IMR-90 (cell line): Measurements from ENCODE around the gene PLCG1. TPM values are rescaled to one million over a fixed set of nuclear protein-coding genes. Genes with fewer than 3 reads are reported as not detected.
A peak's percentile ranks its signal among the peaks of the same experiment; 100 is the strongest.

Experiments
- ATAC-seq: fragments of 200-7000 bp; cut with Tn5 transposase; 2 replicates; pipeline ENCODE4 v1.9.1; 2020; ENCODE audit warnings: low read depth, mild to moderate bottlenecking, moderate library complexity
- BruUV-seq: library from RNA; stranded (reverse); fragments of 400-500 nt; replicated peaks from 2 replicates; lab custom pipeline; 2021; lab: Mats Ljungman, UMichigan
- CTCF ChIA-PET: fragments of 300-600 bp; formaldehyde crosslinking; extraction: SDS; loops from one replicate; lab custom pipeline; 2021; ENCODE audit warnings: antibody characterized with exemption; lab: Yijun Ruan, JAX
- POLR2A ChIA-PET: fragments of 300-600 bp; sonication (Branson Sonifier 250); formaldehyde crosslinking; loops from one replicate; lab custom pipeline; 2022; ENCODE audit warnings: antibody characterized with exemption; ENCODE audit not compliant: unreplicated experiment; lab: Charles Lee
- DNase-seq: peaks from one replicate; pipeline ENCODE4 v3.0.0; 2013
- H2AFZ ChIP-seq: replicated peaks from 2 replicates; pipeline ENCODE3; 2013; ENCODE audit warnings: low read length, mild to moderate bottlenecking; ENCODE audit not compliant: poor library complexity
- H2AK5ac ChIP-seq: 2 replicates; pipeline ENCODE4 v1.6.1; 2013; ENCODE audit warnings: low read depth, low read length, inconsistent platforms
- H2AK9ac ChIP-seq: replicated peaks from 2 replicates; pipeline ENCODE3; 2013; ENCODE audit warnings: mild to moderate bottlenecking, low read depth, low read length, moderate library complexity; ENCODE audit not compliant: poor library complexity
- H2BK120ac ChIP-seq: 2 replicates; pipeline ENCODE4 v1.6.1; 2013; ENCODE audit warnings: low read depth, low read length, inconsistent platforms
- H2BK15ac ChIP-seq: 3 replicates; pipeline ENCODE4 v1.6.1; 2013; ENCODE audit warnings: low read depth, low read length, inconsistent platforms
- H2BK20ac ChIP-seq: 2 replicates; pipeline ENCODE4 v1.6.1; 2013; ENCODE audit warnings: low read depth, mild to moderate bottlenecking, inconsistent platforms, low read length, moderate library complexity
- H2BK5ac ChIP-seq: 2 replicates; pipeline ENCODE4 v1.6.1; 2013; ENCODE audit warnings: mild to moderate bottlenecking, low read depth, low read length, inconsistent platforms; ENCODE audit not compliant: poor library complexity, severe bottlenecking
- H3K14ac ChIP-seq: replicated peaks from 2 replicates; pipeline ENCODE4 v1.6.1; 2013; ENCODE audit warnings: low read depth, low read length, inconsistent platforms
- H3K18ac ChIP-seq: 2 replicates; pipeline ENCODE4 v1.6.1; 2013; ENCODE audit warnings: low read depth, low read length, control low read depth
- H3K23ac ChIP-seq: 2 replicates; pipeline ENCODE4 v1.6.1; 2013; ENCODE audit warnings: low read depth, low read length, inconsistent platforms
- H3K27ac ChIP-seq: 2 replicates; pipeline ENCODE4 v1.5.1; 2013; ENCODE audit warnings: mild to moderate bottlenecking, control low read depth, low read length; ENCODE audit not compliant: insufficient read depth
- H3K27me3 ChIP-seq: 2 replicates; pipeline ENCODE4 v1.6.1; 2013; ENCODE audit warnings: low read length; ENCODE audit not compliant: control insufficient read depth, insufficient read depth
- H3K36me3 ChIP-seq: 2 replicates; pipeline ENCODE4 v1.6.1; 2013; ENCODE audit warnings: low read length, mixed read lengths; ENCODE audit not compliant: control insufficient read depth, insufficient read depth
- H3K4ac ChIP-seq: 2 replicates; pipeline ENCODE4 v1.6.1; 2013; ENCODE audit warnings: low read depth, low read length, inconsistent platforms
- H3K4me1 ChIP-seq: 2 replicates; pipeline ENCODE4 v1.6.1; 2013; ENCODE audit warnings: low read length, mixed read lengths; ENCODE audit not compliant: control insufficient read depth, insufficient read depth
- H3K4me2 ChIP-seq: 2 replicates; pipeline ENCODE4 v1.6.1; 2013; ENCODE audit warnings: low read depth, mild to moderate bottlenecking, control low read depth, low read length, moderate library complexity
- H3K4me3 ChIP-seq: 2 replicates; pipeline ENCODE4 v1.5.1; 2013; ENCODE audit warnings: low read depth, mild to moderate bottlenecking, control low read depth, low read length, moderate library complexity; ENCODE audit not compliant: insufficient read depth
- H3K56ac ChIP-seq: 2 replicates; pipeline ENCODE4 v1.6.1; 2013; ENCODE audit warnings: low read length, inconsistent platforms; ENCODE audit not compliant: insufficient read depth; ENCODE audit errors: extremely low read depth
- H3K79me1 ChIP-seq, 2 experiments: 2 replicates each; pipeline ENCODE4 v1.6.1; 2013; ENCODE audit warnings: low read length in 2 of 2, inconsistent platforms in 1 of 2, low read depth in 1 of 2
- H3K9ac ChIP-seq: 2 replicates; pipeline ENCODE4 v1.6.1; 2013; ENCODE audit warnings: low read depth, low read length, control low read depth
- H3K9me1 ChIP-seq: 2 replicates; pipeline ENCODE4 v1.6.1; 2013; ENCODE audit warnings: low read length, inconsistent platforms; ENCODE audit not compliant: insufficient read depth
- H3K9me3 ChIP-seq: 2 replicates; pipeline ENCODE4 v1.6.1; 2013; ENCODE audit warnings: low read length; ENCODE audit not compliant: control insufficient read depth, insufficient read depth
- H4K20me1 ChIP-seq: 2 replicates; pipeline ENCODE4 v1.6.1; 2013; ENCODE audit warnings: low read length, inconsistent platforms; ENCODE audit not compliant: insufficient read depth
- H4K5ac ChIP-seq: 2 replicates; pipeline ENCODE4 v1.6.1; 2013; ENCODE audit warnings: mild to moderate bottlenecking, low read depth, low read length, control low read depth
- H4K8ac ChIP-seq, 2 experiments: 2 replicates each; pipeline ENCODE4 v1.6.1; 2013; ENCODE audit warnings: low read depth in 2 of 2, low read length in 2 of 2, control low read depth in 1 of 2, inconsistent platforms in 1 of 2
- H4K91ac ChIP-seq: 2 replicates; pipeline ENCODE4 v1.6.1; 2013; ENCODE audit warnings: low read depth, low read length, inconsistent platforms; ENCODE audit not compliant: insufficient read depth
- BHLHE40 ChIP-seq: fragments of 150-350 bp; IDR thresholded peaks from 2 replicates; pipeline ENCODE4 v1.6.1; 2016; ENCODE audit warnings: mild to moderate bottlenecking, low read depth, low read length
- CEBPB ChIP-seq: IDR thresholded peaks from 2 replicates; pipeline ENCODE4 v1.6.1; 2012; ENCODE audit warnings: low read depth, low read length, improper control_type of control experiment
- FOS ChIP-seq: fragments of 150-350 bp; IDR thresholded peaks from 2 replicates; pipeline ENCODE4 v1.6.1; 2016; ENCODE audit warnings: low read depth, low read length
- MAFK ChIP-seq: IDR thresholded peaks from 2 replicates; pipeline ENCODE4 v1.6.1; 2012; ENCODE audit warnings: low read depth, low read length, improper control_type of control experiment
- MAZ ChIP-seq: IDR thresholded peaks from 2 replicates; pipeline ENCODE4 v1.6.1; 2012; ENCODE audit warnings: low read depth, mild to moderate bottlenecking, low read length, improper control_type of control experiment, moderate library complexity, borderline replicate concordance
- MXI1 ChIP-seq: IDR thresholded peaks from 2 replicates; pipeline ENCODE4 v1.6.1; 2012; ENCODE audit warnings: low read depth, mild to moderate bottlenecking, low read length, moderate library complexity, borderline replicate concordance
- NFE2L2 ChIP-seq: fragments of 150-350 bp; IDR thresholded peaks from 2 replicates; pipeline ENCODE4 v1.6.1; 2016; ENCODE audit warnings: low read depth, mild to moderate bottlenecking, low read length
- POLR2A ChIP-seq: IDR thresholded peaks from 2 replicates; pipeline ENCODE4 v1.6.1; 2012; ENCODE audit warnings: mild to moderate bottlenecking, low read depth, low read length
- RAD21 ChIP-seq: IDR thresholded peaks from 2 replicates; pipeline ENCODE4 v1.6.1; 2012; ENCODE audit warnings: low read length, improper control_type of control experiment
- RCOR1 ChIP-seq: IDR thresholded peaks from 2 replicates; pipeline ENCODE4 v1.6.1; 2012; ENCODE audit warnings: mild to moderate bottlenecking, low read length, improper control_type of control experiment; ENCODE audit not compliant: insufficient replicate concordance
- SMC3 ChIP-seq: fragments of 150-350 bp; IDR thresholded peaks from 2 replicates; pipeline ENCODE4 v1.6.1; 2016; ENCODE audit warnings: low read depth, mild to moderate bottlenecking, antibody characterized with exemption, low read length, moderate library complexity
- WGBS, 2 experiments: methylation state at CpG; one replicate each; pipeline versions ENCODE4 v1.1.5 to v1.1.7; 2013; ENCODE audit warnings: missing lambda C conversion rate in 2 of 2; ENCODE audit not compliant: insufficient read length in 1 of 2; ENCODE audit errors: extremely low coverage in 2 of 2; 5-methylcytosine and 5-hydroxymethylcytosine counted together
- dilution Hi-C: fragments of 300-500 bp; cut with HindIII; formaldehyde crosslinking; loops from one replicate; pipeline ENCODE4 v1.14.3; 2018; ENCODE audit warnings: low sequenced_read_pairs; ENCODE audit not compliant: unreplicated experiment
- in situ Hi-C: fragments of 300-500 bp; cut with MboI; formaldehyde crosslinking; loops from 3 replicates; pipeline ENCODE4 v1.14.3; 2019; ENCODE audit warnings: low sequenced_read_pairs, inconsistent platforms, mixed read lengths
- intact Hi-C: fragments of 100-400 bp; cut with micrococcal nuclease; formaldehyde crosslinking; loops from 2 replicates; pipeline ENCODE4 v1.10.0; 2022
- polyA plus RNA-seq, 3 experiments: library from polyadenylated mRNA; depleted of rRNA; stranded (reverse); fragments of >200 nt; gene quantifications; 2 replicates each; pipeline ENCODE4 v1.2.3, GENCODE V29; 2012; ENCODE audit warnings: low replicate concordance in 1 of 3
- total RNA-seq: library from RNA; depleted of rRNA; stranded (reverse); fragments of >200 nt; gene quantifications from 2 replicates; pipeline ENCODE4 v1.2.3, GENCODE V29; 2012
- TF ChIP-seq, protein P1 (sequence below): fragments of 150-350 bp; IDR thresholded peaks from 2 replicates; pipeline ENCODE4 v1.6.1; 2017; ENCODE audit warnings: mild to moderate bottlenecking, antibody characterized with exemption, low read length, low read depth
- TF ChIP-seq, protein P2 (sequence below): conservative IDR thresholded peaks from 2 replicates; pipeline ENCODE4 v1.5.1; 2012; ENCODE audit warnings: mild to moderate bottlenecking, low read depth, low read length, improper control_type of control experiment

Gene PLCG1
- total and polyA plus RNA-seq, 2 of the 4 experiments (the other 2 are of a cell fraction), result 59.1 to 69.1 TPM

DNA sequence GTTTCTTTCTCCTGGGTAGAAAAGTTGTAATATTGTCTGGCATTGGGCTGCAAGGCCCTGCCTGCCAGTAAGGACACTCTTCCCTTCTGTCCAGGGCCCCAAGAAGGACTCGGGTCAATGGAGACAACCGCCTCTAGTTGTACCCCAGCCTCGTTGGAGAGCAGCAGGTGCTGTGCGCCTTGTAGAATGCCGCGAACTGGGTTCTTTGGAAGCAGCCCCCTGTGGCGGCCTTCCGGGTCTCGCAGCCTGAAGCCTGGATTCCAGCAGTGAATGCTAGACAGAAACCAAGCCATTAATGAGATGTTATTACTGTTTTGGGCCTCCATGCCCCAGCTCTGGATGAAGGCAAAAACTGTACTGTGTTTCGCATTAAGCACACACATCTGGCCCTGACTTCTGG lies 37.0 kb downstream of the PLCG1 start (continued):
- TF ChIP-seq SMC3, result no peak

DNA sequence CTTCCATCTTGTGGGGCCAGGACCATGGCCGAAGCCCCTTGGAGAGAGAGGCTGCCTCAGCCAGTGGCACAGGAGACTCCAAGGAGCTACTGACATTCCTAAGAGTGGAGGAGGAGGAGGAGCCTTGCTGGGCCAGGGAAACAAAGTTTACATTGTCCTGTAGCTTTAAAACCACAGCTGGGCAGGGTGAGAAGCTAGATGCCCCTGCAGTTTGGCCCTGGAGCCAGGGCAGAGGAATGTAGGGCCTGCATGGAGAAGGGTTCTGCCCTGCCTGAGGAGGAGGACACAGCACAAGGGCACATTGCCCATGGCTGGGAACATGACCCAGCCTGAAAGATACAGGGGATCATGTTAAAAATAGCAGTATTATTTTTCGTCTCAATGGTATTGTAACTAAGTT lies 37.4 kb downstream of the PLCG1 start:
- CTCF ChIA-PET, result interaction anchor here (0.8 to 1.2 kb wide), 4 partner anchors 57 to 236 kb away, joined by 3 to 5 read pairs (median 4); partner anchors contain the start of gene LPIN3
- Histone ChIP-seq H3K23ac (0 out of 2 replicates have a peak overlapping the region, but pooled peaks have one; percentile 37), H4K20me1 (peaks cover 19% of the 10 kb centered on the region), H3K4me3 (no peak overlapping the region), H4K8ac (peak overlapping the region; percentile 34 to 46; a peak in 3 of 4 replicates), H3K4me1 (peaks cover 43% of the 10 kb centered on the region), H2BK20ac (peak overlapping the region; percentile 23; the same call in 1 of the 2 replicates), H3K4me2 (0 out of 2 replicates have a peak overlapping the region, but pooled peaks have one; percentile 14), H3K9me1 (peaks cover 26% of the 10 kb centered on the region), H3K56ac (no peak overlapping the region), H3K79me1 (peaks cover 22 to 84% of the 10 kb centered on the region in 2 experiments), H3K18ac (peak overlapping the region; percentile 43; the same call in 1 of the 2 replicates), H3K36me3 (peaks cover 58% of the 10 kb centered on the region), H4K91ac (peak overlapping the region; percentile 58; the same call in 1 of the 2 replicates), H2AK5ac (peak overlapping the region; percentile 80), H2AK9ac (no peak overlapping the region), H2BK120ac (peak overlapping the region; percentile 21; the same call in 1 of the 2 replicates), H4K5ac (peak overlapping the region; percentile 62), H3K27me3 (no peaks in the 10 kb centered on the region), H2AFZ (no peak overlapping the region), H3K9me3 (no peaks in the 10 kb centered on the region), H3K4ac (peak overlapping the region; percentile 49; the same call in 1 of the 2 replicates), H2BK15ac (0 out of 3 replicates have a peak overlapping the region, but pooled peaks have one; percentile 23), H3K9ac (peak overlapping the region; percentile 24; the same call in 1 of the 2 replicates), H3K14ac (no peak overlapping the region), H3K27ac (peak overlapping the region; percentile 40; the same call in 1 of the 2 replicates), H2BK5ac (peak overlapping the region; percentile 71)
- in situ Hi-C loops, result loop anchor here (5.0 to 25.0 kb wide), 3 partner anchors 53 to 438 kb away; partner anchors contain the start of genes CHD6 and LPIN3
- 80% methylated on average over 1 of the region's 2 CpGs; no CpG with 5 or more reads in 1 of the 2 experiments for WGBS, 2 experiments
- intact Hi-C loops, result loop anchor here (5.0 to 10.0 kb wide), 3 partner anchors 143 to 520 kb away; partner anchors contain the start of gene ZHX3
- peak; percentile 34 for DNase-seq
- POLR2A ChIA-PET, result no interaction called here
- no TSS peak for BruUV-seq
- dilution Hi-C loops, result no loop called here
- ATAC-seq, result peak; percentile 53
- TF ChIP-seq BHLHE40, result no peak
- TF ChIP-seq CEBPB, result no peak
- no peak for TF ChIP-seq MXI1
- no peak for TF ChIP-seq POLR2A
- TF ChIP-seq, protein P1, sequence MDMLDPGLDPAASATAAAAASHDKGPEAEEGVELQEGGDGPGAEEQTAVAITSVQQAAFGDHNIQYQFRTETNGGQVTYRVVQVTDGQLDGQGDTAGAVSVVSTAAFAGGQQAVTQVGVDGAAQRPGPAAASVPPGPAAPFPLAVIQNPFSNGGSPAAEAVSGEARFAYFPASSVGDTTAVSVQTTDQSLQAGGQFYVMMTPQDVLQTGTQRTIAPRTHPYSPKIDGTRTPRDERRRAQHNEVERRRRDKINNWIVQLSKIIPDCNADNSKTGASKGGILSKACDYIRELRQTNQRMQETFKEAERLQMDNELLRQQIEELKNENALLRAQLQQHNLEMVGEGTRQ, result no peak
- no peak for TF ChIP-seq MAZ
- TF ChIP-seq, protein P2, sequence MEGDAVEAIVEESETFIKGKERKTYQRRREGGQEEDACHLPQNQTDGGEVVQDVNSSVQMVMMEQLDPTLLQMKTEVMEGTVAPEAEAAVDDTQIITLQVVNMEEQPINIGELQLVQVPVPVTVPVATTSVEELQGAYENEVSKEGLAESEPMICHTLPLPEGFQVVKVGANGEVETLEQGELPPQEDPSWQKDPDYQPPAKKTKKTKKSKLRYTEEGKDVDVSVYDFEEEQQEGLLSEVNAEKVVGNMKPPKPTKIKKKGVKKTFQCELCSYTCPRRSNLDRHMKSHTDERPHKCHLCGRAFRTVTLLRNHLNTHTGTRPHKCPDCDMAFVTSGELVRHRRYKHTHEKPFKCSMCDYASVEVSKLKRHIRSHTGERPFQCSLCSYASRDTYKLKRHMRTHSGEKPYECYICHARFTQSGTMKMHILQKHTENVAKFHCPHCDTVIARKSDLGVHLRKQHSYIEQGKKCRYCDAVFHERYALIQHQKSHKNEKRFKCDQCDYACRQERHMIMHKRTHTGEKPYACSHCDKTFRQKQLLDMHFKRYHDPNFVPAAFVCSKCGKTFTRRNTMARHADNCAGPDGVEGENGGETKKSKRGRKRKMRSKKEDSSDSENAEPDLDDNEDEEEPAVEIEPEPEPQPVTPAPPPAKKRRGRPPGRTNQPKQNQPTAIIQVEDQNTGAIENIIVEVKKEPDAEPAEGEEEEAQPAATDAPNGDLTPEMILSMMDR, result no peak
- TF ChIP-seq FOS, result no peak
- no peak for TF ChIP-seq RAD21
- no peak for TF ChIP-seq MAFK
- no peak for TF ChIP-seq NFE2L2
- TF ChIP-seq RCOR1, result no peak
